OCI-M2 (cell line): ENCODE data around the gene C3orf38.
A peak's percentile ranks its signal among the peaks of the same experiment; 100 is the strongest.
"Not testable (repeated sequence)": the region's sequence is repeated elsewhere in the genome, so short reads cannot be mapped to it uniquely, and the experiment has no call there.

Experiments used
- DNase-seq: peaks from one replicate; lab custom pipeline; 2025; ENCODE audit not compliant: unreplicated experiment; lab: John Stamatoyannopoulos, UW

The C3orf38 gene

DNA sequence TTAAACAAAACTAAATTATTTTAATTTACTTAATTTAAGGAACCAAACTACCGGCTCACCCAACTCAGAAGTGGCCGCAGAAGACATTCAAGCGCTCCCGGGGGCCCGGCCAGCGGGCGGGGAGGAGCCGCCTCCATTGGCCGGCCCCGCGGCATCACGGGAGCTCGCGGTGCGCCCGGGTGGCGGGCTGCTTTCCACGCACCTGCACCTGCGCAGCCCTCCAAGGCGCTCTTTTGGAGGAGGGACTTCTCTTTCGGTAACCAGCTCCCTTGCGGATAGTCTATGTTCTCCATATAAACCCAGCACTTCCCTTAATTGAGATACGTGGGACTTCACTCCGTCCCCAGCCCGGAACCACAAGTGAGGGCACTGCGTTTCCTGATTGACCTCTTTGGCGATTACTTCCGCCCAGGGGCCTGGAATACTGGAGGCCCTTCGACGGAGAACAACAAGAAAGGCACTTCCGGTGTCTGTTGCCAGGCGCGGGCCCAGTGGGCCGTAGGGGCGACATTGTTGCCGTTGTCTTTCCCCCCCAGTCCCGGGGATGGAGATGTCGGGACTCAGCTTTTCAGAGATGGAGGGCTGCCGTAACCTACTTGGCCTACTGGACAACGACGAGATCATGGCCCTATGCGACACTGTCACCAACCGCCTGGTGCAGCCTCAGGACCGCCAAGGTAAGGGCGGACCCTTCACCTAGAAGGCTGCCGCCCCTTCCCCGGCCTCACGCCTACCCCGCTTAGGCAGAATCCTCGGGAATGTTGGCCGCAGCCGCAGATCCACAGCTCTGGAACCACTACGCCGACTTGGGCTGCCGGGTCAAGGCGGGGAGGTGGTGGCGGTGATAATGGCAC, at the start of gene C3orf38:
Gene C3orf38 (plus strand): TSS at position 451 of the 854 bp plus-strand sequence. CDS start 94 bp downstream, at position 545.
- peak; percentile 58 for DNase-seq

DNA sequence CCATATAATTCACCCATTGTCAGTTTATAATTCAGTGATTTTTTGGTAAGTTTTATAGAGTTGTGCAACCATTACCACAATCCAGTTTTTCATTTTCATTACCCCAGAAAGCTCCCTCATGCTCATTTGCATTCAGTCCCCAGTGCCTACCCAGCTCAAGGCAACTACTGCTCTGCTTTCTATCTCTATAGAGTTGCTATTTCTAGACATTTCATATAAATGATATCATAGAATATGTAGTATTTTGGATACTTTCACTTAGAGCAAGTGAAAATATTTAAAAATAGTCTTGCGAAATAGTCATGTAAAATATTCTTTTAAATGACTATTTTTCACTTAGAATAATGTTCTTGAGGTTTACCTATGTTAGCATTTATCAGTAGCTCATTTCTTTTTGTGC, 48.6 kb upstream of the C3orf38 start:
- no peak for DNase-seq

DNA sequence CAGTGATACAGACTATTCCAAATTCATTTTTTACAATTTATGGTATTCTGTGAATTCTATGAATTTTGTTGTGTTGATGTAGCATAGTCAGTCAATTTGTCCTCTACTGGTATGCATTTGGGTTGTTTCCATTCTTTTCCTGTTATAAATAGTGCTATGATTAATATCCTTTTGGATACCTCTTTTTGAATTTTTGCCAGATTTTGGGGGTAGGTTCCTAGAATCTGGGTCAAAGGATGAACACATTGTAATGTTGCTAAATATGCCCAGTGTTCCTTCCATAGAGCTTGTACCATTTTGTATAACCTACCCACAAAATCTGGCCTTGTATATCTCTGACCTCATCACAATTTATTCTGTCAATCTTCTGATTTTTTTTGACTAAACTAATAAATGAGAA, 44.4 kb upstream of the C3orf38 start:
- no peak for DNase-seq

DNA sequence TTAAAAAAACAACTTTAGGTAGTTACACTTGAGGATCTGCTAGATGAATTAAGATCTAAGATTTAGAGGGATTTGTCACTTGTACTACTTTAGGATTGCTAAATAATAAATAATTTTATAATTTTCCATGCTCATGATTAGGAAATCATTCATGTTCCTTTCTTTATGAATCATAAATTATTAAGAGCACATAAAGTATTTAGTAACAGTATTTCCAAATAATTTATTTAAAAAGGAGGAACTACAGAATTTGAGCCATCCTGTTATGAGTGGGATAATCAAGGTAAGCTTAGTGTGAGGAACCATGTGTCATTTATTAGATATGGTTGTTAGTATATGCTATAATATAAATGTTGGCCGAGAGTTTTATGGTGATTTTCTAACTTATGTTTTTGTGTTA, 37.5 kb upstream of the C3orf38 start:
- DNase-seq, result no peak

DNA sequence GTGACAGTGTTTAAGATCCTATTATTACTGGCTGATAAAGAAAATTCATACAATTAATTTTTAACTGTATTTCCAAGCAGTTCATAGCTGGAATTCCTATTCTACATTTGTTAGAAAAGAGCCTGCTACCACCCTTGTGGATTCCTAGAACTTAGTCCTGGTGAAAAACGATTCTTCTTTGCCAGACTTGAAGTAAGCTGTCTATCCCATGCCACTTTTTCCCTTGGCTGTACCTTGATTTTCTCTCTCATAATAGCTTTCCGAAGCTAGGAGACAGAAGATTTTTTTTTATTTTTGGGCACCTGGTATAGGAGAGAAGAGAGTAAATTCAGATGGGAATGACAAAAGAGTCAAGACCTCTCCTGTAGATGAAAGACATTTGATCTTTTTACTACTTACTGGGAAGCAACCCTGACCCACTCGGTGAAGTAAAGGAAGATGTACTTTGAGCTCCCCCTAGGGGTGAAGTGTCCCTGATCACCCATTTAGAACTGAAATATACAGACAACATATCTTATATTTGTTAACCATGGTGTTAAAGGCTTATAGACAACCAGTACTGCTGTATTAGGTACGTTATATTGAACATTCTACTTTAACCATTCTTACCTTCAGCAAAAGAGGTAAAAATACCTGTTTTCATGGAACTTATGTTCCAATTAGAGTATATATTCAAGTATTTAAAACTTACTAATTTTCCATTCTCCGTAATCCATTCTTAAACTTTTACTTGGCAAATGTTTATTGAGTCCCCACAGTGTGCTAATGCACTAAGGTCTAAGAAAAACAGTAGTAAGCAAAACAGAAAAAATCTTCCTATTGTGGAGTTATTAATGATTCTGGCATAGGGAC, 36.2 kb upstream of the C3orf38 start:
- peak; percentile 42 for DNase-seq

DNA sequence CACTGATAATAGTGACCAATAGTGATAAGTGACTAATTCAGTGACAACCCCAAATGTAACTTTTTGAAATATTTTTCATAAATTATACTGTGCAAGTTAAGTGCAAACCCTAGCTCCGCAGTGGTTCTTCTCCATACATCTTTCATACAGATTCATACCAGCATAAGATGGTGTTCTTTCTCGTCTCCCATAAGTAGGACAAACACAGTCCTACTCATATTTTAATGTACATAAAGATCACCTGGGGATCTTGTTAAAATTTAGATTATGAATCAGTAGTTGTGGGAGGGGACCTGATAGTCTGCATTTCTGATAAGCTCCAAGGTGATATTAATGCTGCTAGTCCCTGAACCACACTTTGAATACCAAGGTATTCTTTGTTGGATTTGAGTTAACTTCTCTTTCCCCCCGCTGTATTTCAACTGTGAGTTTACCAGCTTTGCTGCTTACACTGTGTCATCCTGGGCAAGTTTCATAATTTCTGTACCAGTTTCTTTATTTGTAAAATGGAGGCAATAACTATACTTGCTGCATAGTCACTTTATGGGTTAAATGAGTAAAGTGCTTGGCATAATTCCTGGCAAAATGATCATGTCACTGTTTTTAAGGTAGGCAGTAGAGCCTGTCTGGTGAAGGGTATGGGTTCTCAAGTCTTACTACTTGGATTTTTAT, 34.7 kb upstream of the C3orf38 start:
- DNase-seq, result no peak

DNA sequence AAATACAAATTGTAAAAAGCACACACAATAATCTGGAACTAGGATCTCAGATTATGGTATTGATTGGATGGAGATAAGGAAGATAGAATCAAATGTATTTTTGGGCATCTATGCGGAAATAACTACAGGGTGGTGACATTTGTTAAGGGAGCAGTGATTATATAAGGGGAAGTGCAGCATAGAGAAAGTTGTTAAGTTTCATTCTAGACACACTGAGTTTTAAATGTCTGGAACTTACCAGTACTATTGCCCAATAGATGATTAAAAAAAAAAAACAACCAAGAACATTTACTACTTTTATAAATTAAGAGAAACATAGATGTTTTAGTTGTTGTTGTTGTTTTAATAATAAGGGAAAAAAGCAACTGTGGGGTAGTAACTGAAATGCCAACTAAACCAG, 32.1 kb upstream of the C3orf38 start:
- DNase-seq, result no peak

DNA sequence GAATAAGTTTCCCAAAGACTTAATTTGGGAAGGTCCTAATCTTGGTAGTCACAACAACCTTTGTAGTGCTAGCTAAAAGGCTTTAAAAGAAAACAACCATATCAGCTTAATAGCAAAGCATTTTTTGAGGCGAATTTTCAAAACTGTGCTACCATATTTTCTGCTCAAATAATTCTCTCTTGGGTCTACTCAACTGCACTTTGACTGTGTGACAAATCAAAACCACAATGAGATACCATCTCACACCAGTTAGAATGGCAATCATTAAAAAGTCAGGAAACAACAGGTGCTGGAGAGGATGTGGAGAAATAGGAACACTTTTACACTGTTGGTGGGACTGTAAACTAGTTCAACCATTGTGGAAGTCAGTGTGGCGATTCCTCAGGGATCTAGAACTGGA, 31.2 kb upstream of the C3orf38 start:
- DNase-seq, result not testable (repeated sequence)

DNA sequence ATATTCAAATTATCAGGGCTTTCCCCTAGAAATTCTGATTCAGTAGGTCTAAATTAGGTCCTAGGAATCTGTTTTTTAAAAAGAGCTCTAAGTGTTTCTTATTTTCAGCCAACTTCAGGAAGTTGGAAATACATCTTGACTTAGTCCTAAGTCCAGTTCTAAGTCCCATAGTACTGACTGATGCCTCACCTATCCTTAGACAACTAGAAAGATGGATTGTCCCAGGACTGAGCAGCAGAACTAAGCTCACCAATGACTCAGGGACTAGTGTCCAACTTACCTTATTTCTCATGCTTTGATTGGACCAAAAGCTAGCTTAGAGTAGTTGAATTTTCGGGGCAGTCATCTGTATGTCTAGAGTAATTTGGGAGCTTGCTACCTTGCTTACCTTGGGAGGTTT, 26.2 kb upstream of the C3orf38 start:
- no peak for DNase-seq

DNA sequence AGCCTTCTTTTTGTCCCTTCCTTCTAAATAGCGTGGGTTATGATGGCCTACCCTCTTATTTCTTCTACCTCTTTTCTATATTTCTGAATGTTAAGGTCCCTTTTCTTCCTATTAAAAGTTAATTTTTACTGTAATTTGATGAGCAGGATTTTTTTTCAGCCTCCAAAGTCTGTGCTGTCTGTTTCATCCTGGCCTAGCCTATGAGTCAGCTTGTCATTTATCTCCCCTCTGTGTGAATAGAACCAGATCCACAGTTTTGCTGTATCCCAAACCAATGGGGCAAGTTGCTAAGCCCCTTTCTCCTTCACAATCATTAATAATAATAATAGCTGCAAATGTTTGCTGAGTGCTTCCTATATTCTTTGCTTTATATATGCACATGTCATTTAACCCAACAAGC, 18.1 kb upstream of the C3orf38 start:
- DNase-seq, result no peak

DNA sequence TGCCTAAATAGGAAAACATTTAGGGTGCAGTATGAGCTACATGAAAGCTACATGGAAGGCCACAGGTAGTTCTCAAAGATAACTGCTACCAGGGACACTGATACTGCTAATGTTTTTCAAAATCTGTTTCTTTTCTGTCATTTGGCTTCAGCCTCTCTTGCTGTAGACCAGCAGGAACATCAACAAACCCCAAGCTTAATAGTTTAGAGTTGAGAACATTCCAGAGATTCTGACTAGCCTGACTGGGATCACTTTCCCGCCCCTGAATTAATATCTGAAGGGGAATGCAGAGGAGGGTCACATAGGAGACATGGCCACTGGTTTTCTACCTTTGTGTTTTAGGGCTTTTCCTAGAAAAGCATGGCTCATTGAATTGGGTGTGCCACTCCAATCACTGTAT, 16.9 kb upstream of the C3orf38 start:
- no peak for DNase-seq

DNA sequence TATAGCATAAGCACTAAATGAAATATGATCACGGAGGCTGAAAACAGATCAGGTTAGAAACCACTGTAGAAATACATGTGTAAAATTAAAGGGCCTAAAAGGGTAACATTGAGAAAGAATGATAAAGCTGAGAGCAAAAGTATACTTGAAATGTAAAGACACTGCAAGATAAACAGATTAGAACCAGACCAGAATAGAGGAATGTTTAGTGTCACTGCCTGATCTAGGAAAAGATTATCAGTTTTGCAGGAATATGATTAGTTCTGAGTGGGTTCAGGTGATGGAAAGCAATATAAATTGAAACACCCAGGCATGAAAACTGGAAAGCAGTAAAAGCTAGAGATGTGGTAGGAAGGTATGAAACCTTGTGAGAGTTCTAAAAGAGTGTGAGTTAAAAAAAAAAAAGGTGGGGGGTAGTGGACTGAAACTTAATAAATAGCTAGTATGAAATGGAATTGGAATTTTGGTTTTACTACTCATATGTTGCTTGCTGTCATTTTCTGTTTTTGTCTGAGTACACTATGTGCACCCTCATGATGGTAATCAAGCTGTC, 16.0 kb upstream of the C3orf38 start:
- no peak for DNase-seq

DNA sequence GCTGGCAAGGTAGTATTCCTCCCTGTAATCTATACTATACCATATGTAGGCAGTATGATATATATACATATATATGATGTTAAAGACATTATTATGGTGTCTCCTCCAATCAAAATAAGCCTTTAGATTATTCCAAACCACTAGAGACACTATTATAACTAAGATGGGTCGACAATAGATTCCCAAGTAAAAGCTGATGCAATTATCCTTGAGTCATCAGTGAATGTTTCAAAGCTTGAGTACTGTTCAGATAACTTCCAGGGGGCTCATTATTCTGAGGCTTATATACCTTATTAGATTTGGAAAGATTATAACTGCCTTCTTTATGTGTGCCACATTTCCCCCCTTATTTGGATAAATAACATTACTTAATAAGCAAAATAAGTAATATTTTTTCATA, 11.9 kb upstream of the C3orf38 start:
- no peak for DNase-seq

DNA sequence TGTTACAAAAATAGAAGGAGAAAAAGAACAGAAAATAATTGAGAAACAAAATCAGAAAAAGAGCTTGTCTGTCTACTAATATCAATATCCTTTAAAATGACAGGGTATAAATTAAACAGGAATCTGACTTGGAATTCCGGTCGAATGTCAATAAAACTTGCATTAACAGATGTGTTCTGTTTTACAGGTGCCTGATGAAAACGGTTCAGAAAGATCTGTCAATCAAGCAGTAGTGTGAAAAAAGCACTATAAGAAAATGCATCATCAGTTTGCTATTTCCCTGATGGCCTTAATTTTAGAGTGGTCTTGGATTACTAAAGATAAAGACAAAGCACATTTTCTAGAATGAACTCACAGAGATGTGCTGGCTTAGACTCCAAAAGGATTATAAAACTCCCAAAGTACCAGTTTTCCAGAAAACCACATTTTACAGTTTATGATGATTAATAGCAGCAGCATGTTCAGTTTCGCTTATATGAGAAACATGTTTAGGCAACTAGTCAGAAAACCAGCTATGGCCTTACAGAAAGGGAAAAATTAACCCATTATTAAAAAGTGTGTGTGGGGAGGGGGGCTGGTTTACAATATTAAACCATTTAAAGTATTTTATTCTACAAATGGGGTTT, 8.2 kb upstream of the C3orf38 start:
- DNase-seq, result no peak

DNA sequence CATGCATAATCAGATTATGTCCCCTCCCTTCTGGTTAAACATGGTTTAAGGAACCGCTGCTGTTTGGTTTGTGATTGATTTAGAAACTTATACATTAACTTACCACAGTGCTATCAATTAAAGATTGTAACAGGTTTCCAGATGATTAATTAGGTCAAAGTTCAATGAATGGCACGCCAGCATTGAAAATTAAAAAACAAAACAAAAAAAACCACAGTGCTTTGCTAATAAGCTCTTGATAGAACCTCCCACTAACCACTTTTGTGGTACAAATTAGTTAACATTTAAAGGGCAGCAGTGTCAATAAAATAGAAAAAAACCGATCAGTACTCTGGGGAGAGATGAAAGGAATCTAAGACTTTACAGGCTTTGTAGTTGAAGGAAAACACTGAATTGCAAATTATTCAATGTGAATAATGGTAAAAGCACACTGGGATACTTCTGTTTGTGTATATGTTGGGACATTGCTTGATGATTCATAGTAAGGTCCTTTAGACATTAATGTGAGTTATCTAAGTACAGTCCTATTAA, 7.6 kb upstream of the C3orf38 start:
- DNase-seq, result no peak

DNA sequence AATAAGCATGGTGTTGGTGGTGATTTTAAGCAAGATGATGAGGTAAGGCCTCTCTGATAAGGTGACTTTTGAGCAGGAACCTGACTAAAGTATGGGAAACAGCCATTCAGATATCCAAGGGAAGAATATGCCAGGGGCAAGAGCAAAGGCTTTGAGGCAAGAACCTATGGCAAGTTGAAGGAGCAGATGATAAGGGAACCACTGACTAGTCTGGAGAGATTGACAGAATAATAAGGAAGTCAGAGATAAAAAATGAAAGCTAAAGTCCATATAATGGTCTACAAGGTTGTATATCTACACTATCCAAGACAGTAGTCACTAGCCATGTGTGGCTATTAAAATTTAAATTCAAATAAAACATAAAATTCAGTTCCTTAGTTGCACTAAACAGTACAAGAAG, 2.5 kb upstream of the C3orf38 start:
- no peak for DNase-seq

DNA sequence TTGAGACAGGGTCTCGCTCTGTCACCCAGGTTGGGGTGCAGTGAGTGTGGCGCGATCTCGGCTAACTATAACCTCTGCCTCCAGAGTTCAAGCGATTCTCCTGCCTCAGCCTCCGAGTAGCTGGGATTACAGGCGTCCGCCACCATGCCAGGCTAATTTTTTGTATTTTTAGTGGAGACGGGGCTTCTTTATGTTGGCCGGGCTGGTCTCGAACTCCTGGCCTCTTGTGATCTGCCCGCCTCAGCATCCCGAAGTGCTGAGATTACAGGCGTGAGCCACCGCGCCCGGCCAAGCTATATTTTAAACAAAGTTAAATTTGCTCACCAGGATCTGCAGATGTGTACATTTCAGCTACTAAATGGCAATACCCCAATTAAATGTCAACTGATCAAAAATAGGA, 1.1 kb upstream of the C3orf38 start:
- no peak for DNase-seq

DNA sequence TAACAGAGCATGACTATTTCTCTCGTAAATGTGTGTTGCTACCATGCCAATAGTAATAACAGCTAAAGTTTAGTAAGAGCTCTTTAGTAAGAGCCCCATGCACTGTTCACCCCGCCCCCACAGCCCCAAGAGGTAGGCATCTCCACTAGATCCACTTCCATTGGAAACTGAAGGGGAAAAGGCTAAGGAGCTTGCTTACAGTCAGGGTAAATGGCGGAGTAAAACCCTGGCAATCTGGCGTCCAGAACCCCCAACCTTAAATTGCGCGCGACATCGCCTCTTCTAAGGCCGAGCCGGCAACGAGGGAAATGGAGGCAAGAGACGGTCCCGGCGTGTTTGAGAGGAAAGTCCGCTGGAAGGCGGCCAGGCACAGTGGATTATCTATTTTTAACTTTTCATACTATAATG, 654 bp upstream of the C3orf38 start:
- peak; percentile 55 for DNase-seq

DNA sequence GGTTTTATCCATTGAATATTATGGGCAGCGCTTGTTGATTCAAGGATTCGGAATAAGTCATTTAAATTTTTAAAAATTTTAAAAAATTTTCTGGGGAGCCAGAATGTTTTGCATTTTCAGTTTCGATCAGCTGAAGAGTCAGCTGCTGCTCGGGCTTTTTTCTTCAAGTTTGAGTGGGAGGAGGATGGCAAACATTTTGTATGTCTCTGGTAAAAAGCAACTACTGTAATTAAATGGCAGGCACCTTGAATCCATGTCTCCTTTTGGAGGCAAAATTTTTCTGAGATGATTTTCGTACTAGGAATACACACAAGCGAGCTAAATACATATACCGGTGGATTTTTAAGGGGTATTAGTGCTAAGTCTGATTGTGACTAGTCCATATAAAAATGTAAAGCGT, 612 bp downstream of the C3orf38 start:
- DNase-seq, result no peak

DNA sequence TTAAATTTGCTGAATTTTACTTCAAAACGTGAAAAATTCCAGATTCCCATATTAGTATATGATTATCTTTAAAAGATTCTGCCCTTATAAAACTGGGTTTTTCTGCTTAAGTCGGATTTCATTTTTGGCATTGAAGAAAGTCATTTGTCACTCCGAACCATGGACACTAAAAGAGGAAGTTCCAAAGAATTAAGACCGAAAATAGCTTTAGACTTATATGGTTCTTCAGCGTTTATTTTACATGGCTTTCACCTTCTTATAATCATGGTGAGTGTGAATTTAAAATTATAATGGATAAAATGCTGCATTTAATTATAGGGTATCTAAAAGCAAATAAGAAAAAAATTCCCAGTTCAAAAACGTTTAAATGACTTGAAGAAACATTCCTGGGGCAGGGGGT, 1.0 kb downstream of the C3orf38 start:
- no peak for DNase-seq

DNA sequence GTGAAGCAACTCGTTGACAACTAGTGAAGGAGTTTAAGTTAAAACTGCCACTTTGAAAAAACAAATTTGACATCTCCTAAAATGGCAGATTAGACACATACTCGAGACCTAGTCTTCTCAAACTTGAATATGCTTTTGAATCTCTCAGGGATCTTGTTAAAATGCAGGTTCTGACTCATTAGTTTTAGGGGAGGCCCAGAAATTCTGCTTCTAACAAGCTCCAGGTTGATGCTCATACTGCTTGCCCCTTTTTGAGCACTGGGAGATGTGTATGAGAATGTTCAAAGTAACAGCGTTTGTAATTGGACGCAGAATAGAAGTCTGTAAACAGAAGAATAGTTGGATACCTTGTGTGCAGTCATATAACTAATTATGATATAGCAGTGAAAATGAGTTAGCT, 1.6 kb downstream of the C3orf38 start:
- DNase-seq, result no peak
